GM23338 (cell line): ENCODE results near the gene HOXA9. TPM values are rescaled to one million over a fixed set of nuclear protein-coding genes. Genes with fewer than 3 reads are reported as not detected.

Experiments used
- ATAC-seq: fragments of 200-7000 bp; cut with Tn5 transposase; 3 replicates; pipeline ENCODE4 v1.9.1; 2020
- DNase-seq: peaks from one replicate; pipeline ENCODE4 v3.0.0-alpha.2; 2015; ENCODE audit warnings: low spot score
- H2AFZ ChIP-seq: fragments of 200-600 bp; sonication (generic); 2 replicates; pipeline ENCODE4 v1.8.0; 2016; ENCODE audit warnings: antibody characterized with exemption, mild to moderate bottlenecking, moderate library complexity
- H3F3A ChIP-seq: fragments of 200-600 bp; sonication (generic); replicated peaks from 2 replicates; pipeline ENCODE4 v1.8.0; 2017; ENCODE audit warnings: antibody characterized with exemption, mixed run types, low read depth
- H3K27ac ChIP-seq: fragments of 200-600 bp; sonication (generic); 2 replicates; pipeline ENCODE4 v1.6.1; 2016; ENCODE audit warnings: low read depth
- H3K27me3 ChIP-seq: fragments of 200-600 bp; sonication (generic); 2 replicates; pipeline ENCODE4 v1.8.0; 2016; ENCODE audit warnings: mild to moderate bottlenecking, mixed run types, moderate library complexity; ENCODE audit not compliant: insufficient read depth
- H3K36me3 ChIP-seq: fragments of 200-600 bp; sonication (generic); 2 replicates; pipeline ENCODE4 v1.8.0; 2016; ENCODE audit warnings: mild to moderate bottlenecking; ENCODE audit not compliant: insufficient read depth
- H3K4me1 ChIP-seq: fragments of 200-600 bp; sonication (generic); 2 replicates; pipeline ENCODE4 v1.8.0; 2016; ENCODE audit warnings: mild to moderate bottlenecking, moderate library complexity; ENCODE audit not compliant: insufficient read depth
- H3K4me2 ChIP-seq: fragments of 200-600 bp; sonication (generic); 2 replicates; pipeline ENCODE4 v1.7.1; 2017; ENCODE audit warnings: mixed run types
- H3K4me3 ChIP-seq: fragments of 200-600 bp; sonication (generic); 2 replicates; pipeline ENCODE4 v1.6.1; 2016; ENCODE audit warnings: mixed run types
- H3K79me2 ChIP-seq: fragments of 200-600 bp; sonication (generic); replicated peaks from 2 replicates; pipeline ENCODE4 v1.8.0; 2017; ENCODE audit warnings: mild to moderate bottlenecking; ENCODE audit not compliant: insufficient read depth
- H3K9me2 ChIP-seq: fragments of 200-600 bp; sonication (generic); 2 replicates; pipeline ENCODE4 v1.8.0; 2017; ENCODE audit not compliant: insufficient read depth
- H4K20me1 ChIP-seq: fragments of 200-600 bp; sonication (generic); replicated peaks from 2 replicates; pipeline ENCODE4 v1.8.0; 2017; ENCODE audit warnings: mild to moderate bottlenecking; ENCODE audit not compliant: insufficient read depth
- H3K27ac Mint-ChIP-seq: 2 replicates; pipeline ENCODE4 v1.8.0; 2020; ENCODE audit warnings: inconsistent platforms, mild to moderate bottlenecking, moderate library complexity, mixed read lengths
- H3K27me3 Mint-ChIP-seq: 3 replicates; pipeline ENCODE4 v1.8.0; 2022; ENCODE audit warnings: low read depth, mild to moderate bottlenecking, moderate library complexity, mixed read lengths, inconsistent platforms; ENCODE audit not compliant: insufficient read depth, poor library complexity
- H3K36me3 Mint-ChIP-seq: 3 replicates; pipeline ENCODE4 v1.8.0; 2021; ENCODE audit warnings: low read depth, mild to moderate bottlenecking, inconsistent platforms, moderate library complexity, mixed read lengths
- H3K4me1 Mint-ChIP-seq: 3 replicates; pipeline ENCODE4 v1.8.0; 2020; ENCODE audit warnings: mild to moderate bottlenecking, inconsistent platforms, mixed read lengths
- H3K4me3 Mint-ChIP-seq: 3 replicates; pipeline ENCODE4 v1.8.0; 2021; ENCODE audit warnings: moderate library complexity, mild to moderate bottlenecking, inconsistent platforms, mixed read lengths
- H3K9me3 Mint-ChIP-seq: 3 replicates; pipeline ENCODE4 v1.8.0; 2020; ENCODE audit warnings: moderate library complexity, mild to moderate bottlenecking, inconsistent platforms, mixed read lengths
- CREB1 ChIP-seq: fragments of 250-450 bp; sonication (Bioruptor Pico); IDR thresholded peaks from 2 replicates; pipeline ENCODE4 v1.5.0; 2020; ENCODE audit warnings: low read depth, mild to moderate bottlenecking, moderate library complexity
- EZH2 ChIP-seq: fragments of 200-600 bp; sonication (generic); IDR thresholded peaks from one replicate; pipeline ENCODE4 v1.8.0; 2017; ENCODE audit warnings: antibody characterized with exemption, mild to moderate bottlenecking, low read depth; ENCODE audit not compliant: unreplicated experiment
- EZH2phosphoT487 ChIP-seq: fragments of 200-600 bp; sonication (generic); IDR thresholded peaks from one replicate; pipeline ENCODE4 v1.8.1; 2018; ENCODE audit warnings: antibody characterized with exemption; ENCODE audit not compliant: unreplicated experiment
- JUNB ChIP-seq: IDR thresholded peaks from one replicate; pipeline ENCODE4 v1.6.1; 2016; ENCODE audit warnings: antibody characterized with exemption; ENCODE audit not compliant: unreplicated experiment
- polyA plus RNA-seq: library from polyadenylated mRNA; unstranded; fragments of >200 nt; fragmentation: Nextera tagmentation; extraction: Ambion mirVana; gene quantifications from 2 replicates; pipeline ENCODE4 v1.2.1, GENCODE V29; 2016
- total RNA-seq: library from RNA; depleted of rRNA; stranded (reverse); fragments of >200 nt; shearing (Covaris generic); gene quantifications from 2 replicates; pipeline ENCODE4 v1.2.3, GENCODE V29; 2014
- TF ChIP-seq, protein P1 (sequence below), 2 experiments: fragments of 200-600 bp in 1 of 2; sonication (generic) in 1 of 2; conservative IDR thresholded peaks; 2 replicates each; pipeline versions ENCODE4 v1.5.1 to v1.6.1; 2016 to 2017; ENCODE audit warnings: antibody characterized with exemption in 2 of 2, low read depth in 2 of 2, mild to moderate bottlenecking in 2 of 2, moderate library complexity in 1 of 2
- TF ChIP-seq, protein P2 (sequence below): IDR thresholded peaks from one replicate; pipeline ENCODE4 v1.6.1; 2018; ENCODE audit warnings: antibody characterized with exemption; ENCODE audit not compliant: unreplicated experiment
- TF ChIP-seq, protein P3 (sequence below): fragments of 250-450 bp; sonication (Bioruptor Pico); IDR thresholded peaks from 2 replicates; pipeline ENCODE4 v1.5.0; 2020; ENCODE audit warnings: mild to moderate bottlenecking, moderate library complexity

The HOXA9 gene
- total and polyA plus RNA-seq, 2 experiments from 2014 or later: not detected

DNA sequence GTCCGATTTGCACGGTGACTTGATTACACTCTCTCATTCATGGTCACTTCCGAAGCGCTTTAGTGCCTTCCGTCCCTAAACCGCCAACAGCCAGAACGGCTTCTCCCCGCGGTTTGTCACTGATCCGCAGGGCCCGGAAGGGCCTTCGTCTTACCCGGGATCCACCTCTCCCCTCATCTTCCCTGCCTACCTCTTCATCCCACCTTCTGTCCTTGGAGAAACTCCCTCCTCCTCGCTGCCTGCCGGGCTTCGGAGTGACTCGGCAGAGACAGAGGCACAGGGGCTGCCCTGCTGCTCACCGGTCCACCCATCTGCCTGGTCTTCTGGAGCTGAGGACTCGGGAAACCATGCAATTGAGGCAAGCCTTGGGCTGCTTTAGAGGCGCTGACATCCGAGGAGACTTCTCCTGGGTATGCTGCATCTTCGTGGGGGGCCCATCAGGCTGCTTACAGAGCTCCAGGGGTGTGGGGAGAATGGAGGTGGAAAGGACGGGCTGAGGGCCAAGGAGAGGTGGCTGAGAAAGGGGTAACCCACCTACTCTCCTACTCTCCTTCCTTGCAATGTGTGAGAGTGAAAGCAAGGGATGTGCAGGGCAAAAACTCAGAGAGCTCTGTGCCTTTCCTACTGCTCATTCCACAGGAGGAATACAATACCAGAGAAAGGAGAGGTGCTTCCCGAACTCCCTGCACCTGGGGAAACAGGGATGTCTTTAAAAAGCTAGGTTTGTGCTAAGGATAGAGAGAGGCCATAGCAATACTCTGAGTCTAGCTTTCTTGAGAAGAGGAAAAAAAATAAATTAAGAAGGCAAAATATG lies 20.7 kb upstream of the HOXA9 start:
- Histone ChIP-seq H3K27me3 (peaks cover 100% of the 10 kb centered on the region), H2AFZ (no peak overlapping the region), H3K4me3 (peak overlapping the region; percentile 44), H3K4me1 (peaks cover 68% of the 10 kb centered on the region), H3K27ac (no peak overlapping the region), H3K9me2 (no peaks in the 10 kb centered on the region), H3F3A (peaks cover 66% of the 10 kb centered on the region), H3K79me2 (no peaks in the 10 kb centered on the region), H3K36me3 (no peaks in the 10 kb centered on the region), H3K4me2 (peak overlapping the region; percentile 72), H4K20me1 (peaks cover 57% of the 10 kb centered on the region)
- no peak for TF ChIP-seq JUNB
- TF ChIP-seq, protein P1, sequence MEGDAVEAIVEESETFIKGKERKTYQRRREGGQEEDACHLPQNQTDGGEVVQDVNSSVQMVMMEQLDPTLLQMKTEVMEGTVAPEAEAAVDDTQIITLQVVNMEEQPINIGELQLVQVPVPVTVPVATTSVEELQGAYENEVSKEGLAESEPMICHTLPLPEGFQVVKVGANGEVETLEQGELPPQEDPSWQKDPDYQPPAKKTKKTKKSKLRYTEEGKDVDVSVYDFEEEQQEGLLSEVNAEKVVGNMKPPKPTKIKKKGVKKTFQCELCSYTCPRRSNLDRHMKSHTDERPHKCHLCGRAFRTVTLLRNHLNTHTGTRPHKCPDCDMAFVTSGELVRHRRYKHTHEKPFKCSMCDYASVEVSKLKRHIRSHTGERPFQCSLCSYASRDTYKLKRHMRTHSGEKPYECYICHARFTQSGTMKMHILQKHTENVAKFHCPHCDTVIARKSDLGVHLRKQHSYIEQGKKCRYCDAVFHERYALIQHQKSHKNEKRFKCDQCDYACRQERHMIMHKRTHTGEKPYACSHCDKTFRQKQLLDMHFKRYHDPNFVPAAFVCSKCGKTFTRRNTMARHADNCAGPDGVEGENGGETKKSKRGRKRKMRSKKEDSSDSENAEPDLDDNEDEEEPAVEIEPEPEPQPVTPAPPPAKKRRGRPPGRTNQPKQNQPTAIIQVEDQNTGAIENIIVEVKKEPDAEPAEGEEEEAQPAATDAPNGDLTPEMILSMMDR (conservative IDR thresholded peaks at IDR 0.05; ENCODE audit: low read depth in 2 of 2): no peak
- peak; percentile 89 for TF ChIP-seq EZH2
- TF ChIP-seq, protein P2, sequence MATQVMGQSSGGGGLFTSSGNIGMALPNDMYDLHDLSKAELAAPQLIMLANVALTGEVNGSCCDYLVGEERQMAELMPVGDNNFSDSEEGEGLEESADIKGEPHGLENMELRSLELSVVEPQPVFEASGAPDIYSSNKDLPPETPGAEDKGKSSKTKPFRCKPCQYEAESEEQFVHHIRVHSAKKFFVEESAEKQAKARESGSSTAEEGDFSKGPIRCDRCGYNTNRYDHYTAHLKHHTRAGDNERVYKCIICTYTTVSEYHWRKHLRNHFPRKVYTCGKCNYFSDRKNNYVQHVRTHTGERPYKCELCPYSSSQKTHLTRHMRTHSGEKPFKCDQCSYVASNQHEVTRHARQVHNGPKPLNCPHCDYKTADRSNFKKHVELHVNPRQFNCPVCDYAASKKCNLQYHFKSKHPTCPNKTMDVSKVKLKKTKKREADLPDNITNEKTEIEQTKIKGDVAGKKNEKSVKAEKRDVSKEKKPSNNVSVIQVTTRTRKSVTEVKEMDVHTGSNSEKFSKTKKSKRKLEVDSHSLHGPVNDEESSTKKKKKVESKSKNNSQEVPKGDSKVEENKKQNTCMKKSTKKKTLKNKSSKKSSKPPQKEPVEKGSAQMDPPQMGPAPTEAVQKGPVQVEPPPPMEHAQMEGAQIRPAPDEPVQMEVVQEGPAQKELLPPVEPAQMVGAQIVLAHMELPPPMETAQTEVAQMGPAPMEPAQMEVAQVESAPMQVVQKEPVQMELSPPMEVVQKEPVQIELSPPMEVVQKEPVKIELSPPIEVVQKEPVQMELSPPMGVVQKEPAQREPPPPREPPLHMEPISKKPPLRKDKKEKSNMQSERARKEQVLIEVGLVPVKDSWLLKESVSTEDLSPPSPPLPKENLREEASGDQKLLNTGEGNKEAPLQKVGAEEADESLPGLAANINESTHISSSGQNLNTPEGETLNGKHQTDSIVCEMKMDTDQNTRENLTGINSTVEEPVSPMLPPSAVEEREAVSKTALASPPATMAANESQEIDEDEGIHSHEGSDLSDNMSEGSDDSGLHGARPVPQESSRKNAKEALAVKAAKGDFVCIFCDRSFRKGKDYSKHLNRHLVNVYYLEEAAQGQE: no peak
- TF ChIP-seq, protein P3, sequence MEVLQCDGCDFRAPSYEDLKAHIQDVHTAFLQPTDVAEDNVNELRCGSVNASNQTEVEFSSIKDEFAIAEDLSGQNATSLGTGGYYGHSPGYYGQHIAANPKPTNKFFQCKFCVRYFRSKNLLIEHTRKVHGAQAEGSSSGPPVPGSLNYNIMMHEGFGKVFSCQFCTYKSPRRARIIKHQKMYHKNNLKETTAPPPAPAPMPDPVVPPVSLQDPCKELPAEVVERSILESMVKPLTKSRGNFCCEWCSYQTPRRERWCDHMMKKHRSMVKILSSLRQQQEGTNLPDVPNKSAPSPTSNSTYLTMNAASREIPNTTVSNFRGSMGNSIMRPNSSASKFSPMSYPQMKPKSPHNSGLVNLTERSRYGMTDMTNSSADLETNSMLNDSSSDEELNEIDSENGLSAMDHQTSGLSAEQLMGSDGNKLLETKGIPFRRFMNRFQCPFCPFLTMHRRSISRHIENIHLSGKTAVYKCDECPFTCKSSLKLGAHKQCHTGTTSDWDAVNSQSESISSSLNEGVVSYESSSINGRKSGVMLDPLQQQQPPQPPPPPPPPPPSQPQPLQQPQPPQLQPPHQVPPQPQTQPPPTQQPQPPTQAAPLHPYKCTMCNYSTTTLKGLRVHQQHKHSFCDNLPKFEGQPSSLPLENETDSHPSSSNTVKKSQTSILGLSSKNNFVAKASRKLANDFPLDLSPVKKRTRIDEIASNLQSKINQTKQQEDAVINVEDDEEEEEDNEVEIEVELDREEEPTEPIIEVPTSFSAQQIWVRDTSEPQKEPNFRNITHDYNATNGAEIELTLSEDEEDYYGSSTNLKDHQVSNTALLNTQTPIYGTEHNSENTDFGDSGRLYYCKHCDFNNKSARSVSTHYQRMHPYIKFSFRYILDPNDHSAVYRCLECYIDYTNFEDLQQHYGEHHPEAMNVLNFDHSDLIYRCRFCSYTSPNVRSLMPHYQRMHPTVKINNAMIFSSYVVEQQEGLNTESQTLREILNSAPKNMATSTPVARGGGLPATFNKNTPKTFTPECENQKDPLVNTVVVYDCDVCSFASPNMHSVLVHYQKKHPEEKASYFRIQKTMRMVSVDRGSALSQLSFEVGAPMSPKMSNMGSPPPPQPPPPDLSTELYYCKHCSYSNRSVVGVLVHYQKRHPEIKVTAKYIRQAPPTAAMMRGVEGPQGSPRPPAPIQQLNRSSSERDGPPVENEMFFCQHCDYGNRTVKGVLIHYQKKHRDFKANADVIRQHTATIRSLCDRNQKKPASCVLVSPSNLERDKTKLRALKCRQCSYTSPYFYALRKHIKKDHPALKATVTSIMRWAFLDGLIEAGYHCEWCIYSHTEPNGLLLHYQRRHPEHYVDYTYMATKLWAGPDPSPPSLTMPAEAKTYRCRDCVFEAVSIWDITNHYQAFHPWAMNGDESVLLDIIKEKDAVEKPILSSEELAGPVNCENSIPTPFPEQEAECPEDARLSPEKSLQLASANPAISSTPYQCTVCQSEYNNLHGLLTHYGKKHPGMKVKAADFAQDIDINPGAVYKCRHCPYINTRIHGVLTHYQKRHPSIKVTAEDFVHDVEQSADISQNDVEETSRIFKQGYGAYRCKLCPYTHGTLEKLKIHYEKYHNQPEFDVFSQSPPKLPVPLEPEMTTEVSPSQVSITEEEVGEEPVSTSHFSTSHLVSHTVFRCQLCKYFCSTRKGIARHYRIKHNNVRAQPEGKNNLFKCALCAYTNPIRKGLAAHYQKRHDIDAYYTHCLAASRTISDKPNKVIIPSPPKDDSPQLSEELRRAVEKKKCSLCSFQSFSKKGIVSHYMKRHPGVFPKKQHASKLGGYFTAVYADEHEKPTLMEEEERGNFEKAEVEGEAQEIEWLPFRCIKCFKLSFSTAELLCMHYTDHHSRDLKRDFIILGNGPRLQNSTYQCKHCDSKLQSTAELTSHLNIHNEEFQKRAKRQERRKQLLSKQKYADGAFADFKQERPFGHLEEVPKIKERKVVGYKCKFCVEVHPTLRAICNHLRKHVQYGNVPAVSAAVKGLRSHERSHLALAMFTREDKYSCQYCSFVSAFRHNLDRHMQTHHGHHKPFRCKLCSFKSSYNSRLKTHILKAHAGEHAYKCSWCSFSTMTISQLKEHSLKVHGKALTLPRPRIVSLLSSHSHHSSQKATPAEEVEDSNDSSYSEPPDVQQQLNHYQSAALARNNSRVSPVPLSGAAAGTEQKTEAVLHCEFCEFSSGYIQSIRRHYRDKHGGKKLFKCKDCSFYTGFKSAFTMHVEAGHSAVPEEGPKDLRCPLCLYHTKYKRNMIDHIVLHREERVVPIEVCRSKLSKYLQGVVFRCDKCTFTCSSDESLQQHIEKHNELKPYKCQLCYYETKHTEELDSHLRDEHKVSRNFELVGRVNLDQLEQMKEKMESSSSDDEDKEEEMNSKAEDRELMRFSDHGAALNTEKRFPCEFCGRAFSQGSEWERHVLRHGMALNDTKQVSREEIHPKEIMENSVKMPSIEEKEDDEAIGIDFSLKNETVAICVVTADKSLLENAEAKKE (CRISPR knock-in tag): no peak
- TF ChIP-seq CREB1 (CRISPR knock-in tag): no peak
- TF ChIP-seq EZH2phosphoT487: peak; percentile 66
- no peak for DNase-seq
- peaks cover 4% of the 10 kb centered on the region; the same call in 2 of the 3 replicates for H3K9me3 Mint-ChIP-seq
- ATAC-seq: no peak
- H3K27ac Mint-ChIP-seq: no peak overlapping the region
- H3K4me3 Mint-ChIP-seq: no peak overlapping the region; the same call in 2 of the 3 replicates
- H3K36me3 Mint-ChIP-seq: no peaks in the 10 kb centered on the region
- peaks cover 100% of the 10 kb centered on the region for H3K27me3 Mint-ChIP-seq
- H3K4me1 Mint-ChIP-seq: peaks cover 38% of the 10 kb centered on the region
